Panc1 (cell line): ENCODE results near the gene NPTX2. TPM values are rescaled to one million over a fixed set of nuclear protein-coding genes. Genes with fewer than 3 reads are reported as not detected.

Experiments used
- ATAC-seq: fragments of 200-7000 bp; cut with Tn5 transposase; 2 replicates; pipeline ENCODE4 v1.9.1; 2020; ENCODE audit warnings: mild to moderate bottlenecking, moderate library complexity
- BruUV-seq: library from RNA; stranded (reverse); fragments of 400-500 nt; replicated peaks from 2 replicates; lab custom pipeline; 2021; lab: Mats Ljungman, UMichigan
- CTCF ChIA-PET: fragments of 300-600 bp; sonication (Branson Sonifier 250); formaldehyde crosslinking; loops from one replicate; lab custom pipeline; 2022; ENCODE audit warnings: antibody characterized with exemption; lab: Charles Lee
- POLR2A ChIA-PET: fragments of 300-600 bp; sonication (Branson Sonifier 250); formaldehyde crosslinking; loops from one replicate; lab custom pipeline; 2022; ENCODE audit warnings: antibody characterized with exemption; lab: Charles Lee
- DNase-seq: peaks from one replicate; pipeline ENCODE4 v3.0.0-alpha.2; 2010; ENCODE audit warnings: low read depth, low spot score
- H3K27ac ChIP-seq: 2 replicates; pipeline ENCODE4 v1.5.1; 2011; ENCODE audit warnings: mild to moderate bottlenecking, low read length, inconsistent platforms
- H3K27me3 ChIP-seq: fragments of 200-500 bp; sonication (Bioruptor generic); 2 replicates; pipeline ENCODE4 v1.6.0; 2014; ENCODE audit warnings: low read length, inconsistent platforms; ENCODE audit not compliant: control insufficient read depth, insufficient read depth
- H3K36me3 ChIP-seq: fragments of 200-500 bp; sonication (Bioruptor generic); 2 replicates; pipeline ENCODE4 v1.5.1; 2014; ENCODE audit warnings: inconsistent platforms, mild to moderate bottlenecking, low read length, moderate library complexity; ENCODE audit not compliant: control insufficient read depth, insufficient read depth
- H3K4me1 ChIP-seq: 2 replicates; pipeline ENCODE4 v1.5.1; 2011; ENCODE audit warnings: inconsistent platforms, mild to moderate bottlenecking, low read length, moderate library complexity; ENCODE audit not compliant: control insufficient read depth, insufficient read depth
- H3K4me3 ChIP-seq, 2 experiments: 2 replicates each; pipeline ENCODE4 v1.5.1; 2011 to 2012; ENCODE audit warnings: low read depth in 2 of 2, low read length in 2 of 2, mild to moderate bottlenecking in 2 of 2, inconsistent platforms in 1 of 2, moderate library complexity in 1 of 2
- H3K9me3 ChIP-seq: fragments of 200-500 bp; sonication (Bioruptor generic); 2 replicates; pipeline ENCODE4 v1.5.1; 2014; ENCODE audit warnings: low read depth, mild to moderate bottlenecking, inconsistent platforms, low read length, moderate library complexity; ENCODE audit not compliant: control insufficient read depth, insufficient read depth
- POLR2AphosphoS5 ChIP-seq: IDR thresholded peaks from 2 replicates; pipeline ENCODE4 v1.6.1; 2012; ENCODE audit warnings: mild to moderate bottlenecking, low read depth, low read length, moderate library complexity
- SIN3A ChIP-seq: IDR thresholded peaks from 2 replicates; pipeline ENCODE4 v1.6.1; 2012; ENCODE audit warnings: low read depth, mild to moderate bottlenecking, low read length, moderate library complexity, borderline replicate concordance; ENCODE audit not compliant: insufficient read depth
- TCF7L2 ChIP-seq: IDR thresholded peaks from 2 replicates; pipeline ENCODE4 v1.6.1; 2011; ENCODE audit warnings: mild to moderate bottlenecking, low read depth, low read length, inconsistent platforms
- in situ Hi-C: cut with HindIII; loops from 2 replicates; pipeline ENCODE4 v1.10.0; 2016; ENCODE audit warnings: low sequenced_read_pairs, low pct_unique_long_range_greater_than_20kb
- intact Hi-C: fragments of 100-400 bp; cut with micrococcal nuclease; formaldehyde crosslinking; loops from one replicate; pipeline ENCODE4 v1.10.0; 2022; ENCODE audit not compliant: unreplicated experiment
- total RNA-seq: library from RNA; stranded (reverse); gene quantifications from one replicate; pipeline ENCODE4 v1.2.1, GENCODE V29; 2021; ENCODE audit not compliant: unreplicated experiment
- TF ChIP-seq, protein P1 (sequence below): fragments of 450-650 bp; IDR thresholded peaks from 2 replicates; pipeline ENCODE4 v1.5.1; 2017; ENCODE audit warnings: mild to moderate bottlenecking
- TF ChIP-seq, protein P2 (sequence below), 2 experiments: IDR thresholded peaks; 2 replicates each; pipeline ENCODE4 v1.6.1; 2011 to 2012; ENCODE audit warnings: low read depth in 2 of 2, control low read depth in 1 of 2, low read length in 1 of 2, mild to moderate bottlenecking in 1 of 2, moderate library complexity in 1 of 2; ENCODE audit not compliant: insufficient read depth in 1 of 2

NPTX2 gene
- total RNA-seq, 1 experiment from 2014 or later: 0.15 TPM

GRCh38 chr7:98594348-98594747 is 22.7 kb upstream of the NPTX2 start:
- Histone ChIP-seq H3K36me3 (no peaks in the 10 kb centered on the region), H3K27ac (no peak overlapping the region), H3K4me1 (no peaks in the 10 kb centered on the region), H3K4me3 (no peak overlapping the region), H3K27me3 (peaks cover 5% of the 10 kb centered on the region), H3K9me3 (no peaks in the 10 kb centered on the region)
- BruUV-seq: no TSS peak
- no peak for DNase-seq
- TF ChIP-seq SIN3A: no peak
- TF ChIP-seq TCF7L2: no peak
- TF ChIP-seq, protein P1, sequence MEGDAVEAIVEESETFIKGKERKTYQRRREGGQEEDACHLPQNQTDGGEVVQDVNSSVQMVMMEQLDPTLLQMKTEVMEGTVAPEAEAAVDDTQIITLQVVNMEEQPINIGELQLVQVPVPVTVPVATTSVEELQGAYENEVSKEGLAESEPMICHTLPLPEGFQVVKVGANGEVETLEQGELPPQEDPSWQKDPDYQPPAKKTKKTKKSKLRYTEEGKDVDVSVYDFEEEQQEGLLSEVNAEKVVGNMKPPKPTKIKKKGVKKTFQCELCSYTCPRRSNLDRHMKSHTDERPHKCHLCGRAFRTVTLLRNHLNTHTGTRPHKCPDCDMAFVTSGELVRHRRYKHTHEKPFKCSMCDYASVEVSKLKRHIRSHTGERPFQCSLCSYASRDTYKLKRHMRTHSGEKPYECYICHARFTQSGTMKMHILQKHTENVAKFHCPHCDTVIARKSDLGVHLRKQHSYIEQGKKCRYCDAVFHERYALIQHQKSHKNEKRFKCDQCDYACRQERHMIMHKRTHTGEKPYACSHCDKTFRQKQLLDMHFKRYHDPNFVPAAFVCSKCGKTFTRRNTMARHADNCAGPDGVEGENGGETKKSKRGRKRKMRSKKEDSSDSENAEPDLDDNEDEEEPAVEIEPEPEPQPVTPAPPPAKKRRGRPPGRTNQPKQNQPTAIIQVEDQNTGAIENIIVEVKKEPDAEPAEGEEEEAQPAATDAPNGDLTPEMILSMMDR: no peak
- TF ChIP-seq, protein P2, sequence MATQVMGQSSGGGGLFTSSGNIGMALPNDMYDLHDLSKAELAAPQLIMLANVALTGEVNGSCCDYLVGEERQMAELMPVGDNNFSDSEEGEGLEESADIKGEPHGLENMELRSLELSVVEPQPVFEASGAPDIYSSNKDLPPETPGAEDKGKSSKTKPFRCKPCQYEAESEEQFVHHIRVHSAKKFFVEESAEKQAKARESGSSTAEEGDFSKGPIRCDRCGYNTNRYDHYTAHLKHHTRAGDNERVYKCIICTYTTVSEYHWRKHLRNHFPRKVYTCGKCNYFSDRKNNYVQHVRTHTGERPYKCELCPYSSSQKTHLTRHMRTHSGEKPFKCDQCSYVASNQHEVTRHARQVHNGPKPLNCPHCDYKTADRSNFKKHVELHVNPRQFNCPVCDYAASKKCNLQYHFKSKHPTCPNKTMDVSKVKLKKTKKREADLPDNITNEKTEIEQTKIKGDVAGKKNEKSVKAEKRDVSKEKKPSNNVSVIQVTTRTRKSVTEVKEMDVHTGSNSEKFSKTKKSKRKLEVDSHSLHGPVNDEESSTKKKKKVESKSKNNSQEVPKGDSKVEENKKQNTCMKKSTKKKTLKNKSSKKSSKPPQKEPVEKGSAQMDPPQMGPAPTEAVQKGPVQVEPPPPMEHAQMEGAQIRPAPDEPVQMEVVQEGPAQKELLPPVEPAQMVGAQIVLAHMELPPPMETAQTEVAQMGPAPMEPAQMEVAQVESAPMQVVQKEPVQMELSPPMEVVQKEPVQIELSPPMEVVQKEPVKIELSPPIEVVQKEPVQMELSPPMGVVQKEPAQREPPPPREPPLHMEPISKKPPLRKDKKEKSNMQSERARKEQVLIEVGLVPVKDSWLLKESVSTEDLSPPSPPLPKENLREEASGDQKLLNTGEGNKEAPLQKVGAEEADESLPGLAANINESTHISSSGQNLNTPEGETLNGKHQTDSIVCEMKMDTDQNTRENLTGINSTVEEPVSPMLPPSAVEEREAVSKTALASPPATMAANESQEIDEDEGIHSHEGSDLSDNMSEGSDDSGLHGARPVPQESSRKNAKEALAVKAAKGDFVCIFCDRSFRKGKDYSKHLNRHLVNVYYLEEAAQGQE (IDR thresholded peaks at IDR 0.05; ENCODE audit: insufficient read depth in 1 of 2, low read depth in 2 of 2, low read length in 1 of 2): no peak
- no peak for TF ChIP-seq POLR2AphosphoS5
- ChIA-PET CTCF (no interaction called here), POLR2A (no interaction called here)
- no peak for ATAC-seq
- in situ Hi-C loops: no loop called here
- intact Hi-C loops: no loop called here

- in situ Hi-C loops: no loop called here
- Histone ChIP-seq H3K27ac (no peak overlapping the region), H3K27me3 (peaks cover 5% of the 10 kb centered on the region), H3K4me1 (no peaks in the 10 kb centered on the region), H3K9me3 (no peaks in the 10 kb centered on the region), H3K36me3 (no peaks in the 10 kb centered on the region), H3K4me3 (no peak overlapping the region)
- DNase-seq (no peak), ATAC-seq (no peak)
- ChIA-PET CTCF (no interaction called here), POLR2A (no interaction called here)
- intact Hi-C loops: no loop called here
- TF ChIP-seq, protein P2 (IDR thresholded peaks at IDR 0.05; ENCODE audit: insufficient read depth in 1 of 2, low read depth in 2 of 2, low read length in 1 of 2): no peak
- TF ChIP-seq, protein P1: no peak
- no peak for TF ChIP-seq POLR2AphosphoS5
- no peak for TF ChIP-seq TCF7L2
- TF ChIP-seq SIN3A: no peak
- no TSS peak for BruUV-seq
Observed at GRCh38 chr7:98594787-98595186, 22.3 kb upstream of the NPTX2 start.
